ENCODE data around the gene FAM25A. TPM values are rescaled to one million over a fixed set of nuclear protein-coding genes. Genes with fewer than 3 reads are reported as not detected.
"Not testable (repeated sequence)": the region's sequence is repeated elsewhere in the genome, so short reads cannot be mapped to it uniquely, and the experiment has no call there.

The FAM25A gene
- total RNA-seq, 2 experiments from 2014 or later: not detected

- H3K27ac Mint-ChIP-seq; H3K27me3 Mint-ChIP-seq (ENCODE audit: low read depth); DNase-seq; ATAC-seq; H3K9me3 Mint-ChIP-seq (ENCODE audit: insufficient read depth); H3K36me3 Mint-ChIP-seq (ENCODE audit: low read depth); CTCF ChIA-PET; H3K4me3 Mint-ChIP-seq; POLR2A ChIA-PET; H3K4me1 Mint-ChIP-seq (ENCODE audit: low read depth): not testable (repeated sequence)
These were observed 2.0 kb upstream of the FAM25A start for GRCh38 chr10:87018127-87018526.

- ATAC-seq; DNase-seq; H3K4me1 Mint-ChIP-seq (ENCODE audit: low read depth); POLR2A ChIA-PET; H3K27ac Mint-ChIP-seq; H3K27me3 Mint-ChIP-seq (ENCODE audit: low read depth); H3K36me3 Mint-ChIP-seq (ENCODE audit: low read depth); CTCF ChIA-PET; H3K4me3 Mint-ChIP-seq; H3K9me3 Mint-ChIP-seq (ENCODE audit: insufficient read depth): not testable (repeated sequence)
These were observed 1.0 kb upstream of the FAM25A start for GRCh38 chr10:87019066-87019465.

DNA sequence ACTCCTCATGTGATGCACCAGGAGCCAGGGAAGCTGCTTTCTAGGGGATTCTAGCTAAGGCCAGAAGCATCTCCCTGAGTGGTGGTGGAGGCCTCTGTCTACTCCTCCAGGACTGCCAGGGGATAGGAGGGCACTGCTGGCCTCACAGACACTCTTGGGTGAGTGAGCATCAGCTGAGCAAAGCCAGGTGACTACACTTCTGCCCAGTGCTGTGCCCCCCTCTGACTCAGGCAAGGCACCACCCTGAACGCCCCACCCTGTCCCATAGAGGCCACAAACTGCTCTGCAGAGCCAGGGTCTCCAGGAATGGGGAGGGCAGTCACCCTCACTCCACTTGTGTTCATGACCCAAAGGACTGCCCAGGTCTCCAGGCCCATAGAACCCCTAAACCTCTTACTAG, 590 bp upstream of the FAM25A start:
- H3K9me3 Mint-ChIP-seq (ENCODE audit: insufficient read depth); H3K27me3 Mint-ChIP-seq (ENCODE audit: low read depth); POLR2A ChIA-PET; H3K4me1 Mint-ChIP-seq (ENCODE audit: low read depth); CTCF ChIA-PET; DNase-seq; H3K4me3 Mint-ChIP-seq; ATAC-seq; H3K36me3 Mint-ChIP-seq (ENCODE audit: low read depth); H3K27ac Mint-ChIP-seq: not testable (repeated sequence)

DNA sequence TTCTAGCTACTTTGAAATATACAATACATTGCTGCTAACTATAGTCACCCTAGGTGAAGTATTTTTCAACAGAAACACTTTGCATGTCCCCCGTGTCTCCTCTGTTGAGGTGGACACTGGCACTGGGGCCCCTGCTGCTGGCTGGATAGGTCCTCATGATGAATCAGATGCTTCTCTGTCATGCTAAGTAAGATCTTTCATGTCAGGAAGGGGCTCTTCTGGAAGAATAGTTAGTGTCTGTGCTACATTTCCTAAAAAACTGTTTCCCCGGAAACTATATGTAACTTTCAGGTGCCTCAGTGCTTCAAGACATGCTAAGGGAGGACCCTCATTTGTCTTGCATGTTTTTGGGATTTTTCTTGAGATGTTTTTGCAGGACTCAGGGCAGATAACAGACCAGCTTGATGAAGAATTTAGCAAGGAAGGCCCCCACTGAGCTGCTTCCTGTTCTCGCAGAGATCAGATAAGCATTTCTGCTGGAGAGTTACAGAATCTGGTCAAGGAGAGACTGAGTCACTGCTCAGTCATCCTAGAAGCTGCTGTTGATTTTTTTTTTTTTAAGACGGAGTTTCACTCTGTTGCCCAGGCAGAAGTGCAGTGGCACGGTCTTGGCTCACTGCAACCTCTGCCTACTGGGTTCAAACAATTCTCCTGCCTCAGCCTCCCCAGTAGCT, 5.3 kb downstream of the FAM25A start:
- ATAC-seq (peak; percentile 44), DNase-seq (peak; percentile 23)
- H3K4me3 Mint-ChIP-seq; H3K36me3 Mint-ChIP-seq (ENCODE audit: low read depth); POLR2A ChIA-PET; H3K27me3 Mint-ChIP-seq (ENCODE audit: low read depth); H3K9me3 Mint-ChIP-seq (ENCODE audit: insufficient read depth); CTCF ChIA-PET; H3K4me1 Mint-ChIP-seq (ENCODE audit: low read depth): not testable (repeated sequence)
- peak overlapping the region; percentile 59 for H3K27ac Mint-ChIP-seq

DNA sequence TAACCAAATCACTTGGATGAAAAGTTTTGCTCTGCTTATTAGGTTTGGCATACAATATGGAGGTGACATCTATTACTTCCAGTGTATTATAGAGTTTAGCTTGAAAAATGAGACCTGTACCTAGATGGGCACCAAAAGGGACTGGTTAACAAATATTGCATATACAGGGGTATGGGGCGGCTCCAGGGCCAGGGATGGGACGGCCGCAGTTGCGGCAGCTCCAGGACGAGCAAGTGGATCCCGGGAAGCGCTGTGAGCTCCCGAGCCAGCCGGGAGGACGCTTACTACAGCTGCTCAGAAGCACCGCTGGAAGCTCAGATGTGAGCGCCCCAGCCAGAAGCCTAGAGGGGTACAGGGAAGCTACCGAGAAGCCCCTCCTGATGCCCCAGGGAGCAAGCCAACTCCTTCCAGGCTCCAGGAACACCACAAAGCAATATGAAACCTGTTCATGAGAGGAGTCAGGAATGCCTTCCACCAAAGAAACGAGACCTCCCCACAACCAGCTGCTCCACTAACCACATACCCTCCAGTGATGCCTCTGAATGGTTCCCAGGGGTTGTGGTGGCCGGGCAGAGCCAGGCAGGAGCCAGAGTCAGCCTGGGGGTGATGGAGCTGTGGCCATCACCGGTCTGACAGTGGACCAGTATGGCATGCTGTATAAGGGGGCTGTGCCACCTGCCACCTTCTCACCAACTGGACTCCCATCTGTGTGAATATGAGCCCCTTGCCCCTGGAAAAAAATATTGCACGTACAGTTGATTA, 6.8 kb downstream of the FAM25A start:
- CTCF ChIA-PET; H3K27me3 Mint-ChIP-seq (ENCODE audit: low read depth); ATAC-seq; H3K27ac Mint-ChIP-seq; POLR2A ChIA-PET; H3K4me3 Mint-ChIP-seq; DNase-seq; H3K4me1 Mint-ChIP-seq (ENCODE audit: low read depth); H3K9me3 Mint-ChIP-seq (ENCODE audit: insufficient read depth); H3K36me3 Mint-ChIP-seq (ENCODE audit: low read depth): not testable (repeated sequence)

GRCh38 chr10:87030419-87030818, 10.3 kb downstream of the FAM25A start:
- ATAC-seq; H3K4me3 Mint-ChIP-seq; H3K27ac Mint-ChIP-seq; H3K9me3 Mint-ChIP-seq (ENCODE audit: insufficient read depth); H3K36me3 Mint-ChIP-seq (ENCODE audit: low read depth); CTCF ChIA-PET; POLR2A ChIA-PET; DNase-seq; H3K4me1 Mint-ChIP-seq (ENCODE audit: low read depth): not testable (repeated sequence)
- peaks cover 17% of the 10 kb centered on the region for H3K27me3 Mint-ChIP-seq (ENCODE audit: low read depth)

DNA sequence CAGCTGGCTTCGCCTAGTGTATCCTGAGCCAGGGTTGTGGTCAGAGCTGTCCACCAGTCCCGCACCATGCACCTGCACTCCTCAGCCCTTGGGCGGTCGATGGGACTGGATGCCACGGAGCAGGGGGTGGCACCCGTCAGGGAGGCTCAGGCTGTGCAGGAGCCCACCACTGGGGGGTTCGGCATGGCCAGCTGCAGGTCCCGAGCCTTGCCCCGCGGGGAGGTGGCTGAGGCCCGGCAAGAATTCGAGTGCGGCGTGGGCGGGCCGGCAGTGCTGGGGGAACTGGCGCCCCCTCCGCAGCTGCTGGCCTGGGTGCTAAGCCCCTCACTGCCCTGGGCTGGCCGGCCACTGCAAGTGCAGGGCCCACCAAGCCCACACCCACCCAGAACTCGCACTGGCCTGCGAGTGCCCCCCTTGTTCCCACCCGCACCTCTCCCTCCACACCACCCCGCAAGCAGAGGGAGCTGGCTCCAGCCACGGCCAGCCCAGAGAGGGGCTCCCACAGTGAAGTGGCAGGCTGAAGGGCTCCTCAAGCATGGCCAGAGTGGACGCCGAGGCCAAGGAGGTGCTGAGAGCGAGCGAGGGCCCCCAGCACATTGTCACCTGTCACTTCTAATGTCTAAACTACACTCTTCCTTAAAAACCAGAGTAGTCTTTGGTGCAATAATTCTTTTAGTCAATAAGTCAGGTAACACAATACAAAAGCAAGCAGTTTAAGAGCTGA, 11.0 kb downstream of the FAM25A start:
- Mint-ChIP-seq H3K4me1 (ENCODE audit: low read depth) (no peaks in the 10 kb centered on the region), H3K36me3 (ENCODE audit: low read depth) (no peaks in the 10 kb centered on the region), H3K27me3 (ENCODE audit: low read depth) (peaks cover 17% of the 10 kb centered on the region), H3K4me3 (no peak overlapping the region), H3K9me3 (ENCODE audit: insufficient read depth) (no peaks in the 10 kb centered on the region), H3K27ac (no peak overlapping the region)
- ATAC-seq (no peak), DNase-seq (no peak)
- POLR2A ChIA-PET: no interaction called here
- CTCF ChIA-PET: no interaction called here

DNA sequence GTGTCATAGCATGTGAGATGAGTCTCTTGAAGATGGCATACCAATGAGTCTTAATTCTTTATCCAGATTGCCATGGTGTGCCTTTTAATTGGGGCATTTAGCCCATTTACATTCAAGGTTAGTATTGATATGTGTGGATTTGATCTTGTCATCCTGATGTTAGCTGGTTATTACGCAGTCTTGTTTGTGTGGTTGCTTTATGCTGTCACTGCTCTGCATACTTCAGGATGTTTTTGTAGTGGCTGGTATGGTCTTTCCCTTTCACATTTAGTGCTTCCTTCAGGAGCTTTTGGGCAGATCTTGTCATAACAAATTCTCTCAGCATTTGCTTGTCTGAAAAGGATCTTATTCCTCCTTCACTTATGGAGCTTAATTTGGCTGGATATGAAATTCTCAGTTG, 16.5 kb downstream of the FAM25A start:
- Mint-ChIP-seq H3K4me3 (no peak overlapping the region), H3K27me3 (ENCODE audit: low read depth) (peaks cover 17% of the 10 kb centered on the region), H3K9me3 (ENCODE audit: insufficient read depth) (no peaks in the 10 kb centered on the region), H3K36me3 (ENCODE audit: low read depth) (no peaks in the 10 kb centered on the region), H3K4me1 (ENCODE audit: low read depth) (no peaks in the 10 kb centered on the region), H3K27ac (no peak overlapping the region)
- no peak for DNase-seq
- ATAC-seq: no peak
- POLR2A ChIA-PET: no interaction called here
- CTCF ChIA-PET: no interaction called here

- ChIA-PET POLR2A (no interaction called here), CTCF (no interaction called here)
- Mint-ChIP-seq H3K9me3 (ENCODE audit: insufficient read depth) (no peaks in the 10 kb centered on the region), H3K27ac (no peak overlapping the region), H3K36me3 (ENCODE audit: low read depth) (no peaks in the 10 kb centered on the region), H3K27me3 (ENCODE audit: low read depth) (peaks cover 10% of the 10 kb centered on the region), H3K4me3 (no peak overlapping the region), H3K4me1 (ENCODE audit: low read depth) (no peaks in the 10 kb centered on the region)
- ATAC-seq (no peak), DNase-seq (no peak)
These were observed 18.2 kb downstream of the FAM25A start for GRCh38 chr10:87038286-87038717.

DNA sequence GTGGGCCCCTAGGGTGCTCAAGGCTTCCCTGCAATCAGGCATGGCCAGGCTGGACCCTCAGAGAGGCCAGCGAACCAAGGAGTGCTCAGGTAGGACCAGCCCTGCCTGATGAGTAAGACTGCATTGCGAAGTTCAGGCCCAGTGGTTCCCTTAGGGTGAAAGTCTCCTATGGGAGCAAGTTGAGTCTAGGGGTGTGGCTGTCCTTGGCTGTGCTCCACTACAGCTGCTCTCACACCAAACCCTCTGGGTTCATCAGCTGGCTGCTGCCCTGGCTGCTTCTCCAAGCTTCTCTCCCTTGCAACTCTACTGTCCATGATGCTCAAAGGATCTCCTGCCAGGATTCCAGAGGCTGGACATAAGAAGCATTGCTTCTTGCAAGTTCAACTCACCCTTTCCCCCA, 18.7 kb downstream of the FAM25A start:
- DNase-seq: no peak
- ChIA-PET POLR2A (no interaction called here), CTCF (no interaction called here)
- H3K36me3 Mint-ChIP-seq (ENCODE audit: low read depth): no peaks in the 10 kb centered on the region
- H3K27me3 Mint-ChIP-seq (ENCODE audit: low read depth): peaks cover 8% of the 10 kb centered on the region
- no peak overlapping the region for H3K4me3 Mint-ChIP-seq
- no peak for ATAC-seq
- no peak overlapping the region for H3K27ac Mint-ChIP-seq
- H3K9me3 Mint-ChIP-seq (ENCODE audit: insufficient read depth): no peaks in the 10 kb centered on the region
- H3K4me1 Mint-ChIP-seq (ENCODE audit: low read depth): no peaks in the 10 kb centered on the region

GRCh38 chr10:87043579-87043978, 23.5 kb downstream of the FAM25A start:
- H3K27me3 Mint-ChIP-seq (ENCODE audit: low read depth); H3K4me3 Mint-ChIP-seq; ATAC-seq; H3K4me1 Mint-ChIP-seq (ENCODE audit: low read depth); H3K9me3 Mint-ChIP-seq (ENCODE audit: insufficient read depth); DNase-seq; H3K27ac Mint-ChIP-seq; CTCF ChIA-PET; POLR2A ChIA-PET: not testable (repeated sequence)
- H3K36me3 Mint-ChIP-seq (ENCODE audit: low read depth): peaks cover 16% of the 10 kb centered on the region

- ChIA-PET POLR2A (no interaction called here), CTCF (interaction anchor here (1.0 kb wide), 1 partner anchor 9 kb away, joined by 3 read pairs; no protein-coding TSS in a partner anchor)
- Mint-ChIP-seq H3K27ac (no peak overlapping the region), H3K4me1 (ENCODE audit: low read depth) (no peaks in the 10 kb centered on the region), H3K4me3 (no peak overlapping the region), H3K27me3 (ENCODE audit: low read depth) (no peaks in the 10 kb centered on the region), H3K9me3 (ENCODE audit: insufficient read depth) (no peaks in the 10 kb centered on the region), H3K36me3 (ENCODE audit: low read depth) (peaks cover 25% of the 10 kb centered on the region)
- DNase-seq (no peak), ATAC-seq (no peak)
These were observed 25.4 kb downstream of the FAM25A start for GRCh38 chr10:87045434-87045938.

Data from activated CD8-positive, alpha-beta T cell treated with anti-CD3 and anti-CD28 coated beads, Interleukin-2, amount 10 ng/mL, durations not matched to agents 7 days and 5 days (primary cell).